Stimulated activated CD8-positive, alpha-beta memory T cell treated with anti-CD3 and anti-CD28 coated beads, Interleukin-2, amount 100 ng/mL, for 48 hours (primary cell): ENCODE data around the gene PDE6A.

Source experiments
- DNase-seq, 2 donors: peaks; one replicate each; pipeline ENCODE4 v3.0.0-alpha.2; 2020; ENCODE audit warnings: low read depth in 2 of 2

The PDE6A gene

DNA sequence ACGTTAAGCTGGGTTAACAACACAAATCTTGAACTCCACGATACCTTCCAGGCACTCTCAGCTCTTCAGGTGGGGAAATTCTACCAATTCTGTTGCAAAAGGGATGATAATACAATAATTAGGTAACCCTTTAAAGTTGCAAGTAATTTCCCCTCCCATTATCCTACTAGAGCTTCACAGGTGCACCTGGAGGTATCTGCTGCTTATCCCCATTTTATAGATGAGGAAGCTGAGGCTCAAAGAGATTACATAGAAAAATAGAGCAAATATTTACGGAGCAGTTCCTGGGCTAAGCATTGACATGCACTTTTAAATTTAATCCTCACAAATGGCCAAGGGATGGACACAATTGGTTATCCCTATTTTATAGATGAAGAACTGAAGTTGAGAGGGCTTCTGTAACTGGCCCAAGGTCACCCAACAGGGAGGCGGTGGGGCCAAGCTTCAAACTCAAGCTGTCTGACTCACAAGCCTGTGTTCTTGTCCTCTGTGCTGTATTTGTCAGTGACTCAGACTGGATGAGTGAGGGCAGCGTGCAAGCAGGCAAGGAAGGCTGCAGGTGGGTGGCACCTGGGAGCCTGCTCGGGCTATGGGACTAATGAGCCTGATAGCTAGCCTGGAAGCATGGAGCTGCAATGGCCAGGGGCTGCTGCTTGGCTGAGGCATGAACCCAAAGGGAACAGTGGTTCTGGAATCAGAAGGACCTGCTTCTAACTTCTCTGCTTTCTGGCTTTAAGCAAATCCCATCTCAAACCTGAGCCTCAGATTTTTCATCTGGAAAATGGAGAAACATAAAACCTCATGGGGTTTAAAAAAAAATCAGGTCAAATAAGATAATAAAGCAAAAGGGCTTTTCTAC, 105.5 kb downstream of the PDE6A start:
- DNase-seq: no peak

DNA sequence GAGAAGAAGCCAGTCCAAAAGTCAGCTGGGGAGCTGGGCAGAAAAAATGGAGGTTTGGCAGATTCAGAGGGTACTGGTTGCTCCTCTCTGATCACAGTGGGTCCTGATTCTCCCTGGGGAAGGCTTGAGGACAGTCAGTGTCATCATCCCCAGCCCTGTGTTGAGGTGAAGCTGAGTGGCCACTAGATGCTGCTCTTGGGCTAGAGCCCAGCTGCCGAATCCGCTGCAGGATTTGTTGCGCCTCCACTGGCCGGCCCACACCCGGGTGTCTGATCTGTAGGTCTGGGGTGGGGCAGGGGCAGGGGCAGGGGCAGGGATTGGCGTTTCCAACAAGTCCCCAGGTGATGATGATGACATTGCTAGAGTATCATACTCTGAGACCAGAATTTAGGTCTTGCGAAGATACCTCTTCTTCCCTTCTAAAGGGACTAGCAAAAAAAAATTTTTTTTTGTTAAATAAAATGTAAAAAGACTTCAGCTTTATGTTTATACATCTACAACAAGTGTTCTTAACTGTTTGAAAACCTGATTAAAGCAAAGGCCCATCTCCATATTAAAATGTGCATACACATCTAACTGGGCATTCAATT, 106.8 kb downstream of the PDE6A start:
- no peak for DNase-seq

DNA sequence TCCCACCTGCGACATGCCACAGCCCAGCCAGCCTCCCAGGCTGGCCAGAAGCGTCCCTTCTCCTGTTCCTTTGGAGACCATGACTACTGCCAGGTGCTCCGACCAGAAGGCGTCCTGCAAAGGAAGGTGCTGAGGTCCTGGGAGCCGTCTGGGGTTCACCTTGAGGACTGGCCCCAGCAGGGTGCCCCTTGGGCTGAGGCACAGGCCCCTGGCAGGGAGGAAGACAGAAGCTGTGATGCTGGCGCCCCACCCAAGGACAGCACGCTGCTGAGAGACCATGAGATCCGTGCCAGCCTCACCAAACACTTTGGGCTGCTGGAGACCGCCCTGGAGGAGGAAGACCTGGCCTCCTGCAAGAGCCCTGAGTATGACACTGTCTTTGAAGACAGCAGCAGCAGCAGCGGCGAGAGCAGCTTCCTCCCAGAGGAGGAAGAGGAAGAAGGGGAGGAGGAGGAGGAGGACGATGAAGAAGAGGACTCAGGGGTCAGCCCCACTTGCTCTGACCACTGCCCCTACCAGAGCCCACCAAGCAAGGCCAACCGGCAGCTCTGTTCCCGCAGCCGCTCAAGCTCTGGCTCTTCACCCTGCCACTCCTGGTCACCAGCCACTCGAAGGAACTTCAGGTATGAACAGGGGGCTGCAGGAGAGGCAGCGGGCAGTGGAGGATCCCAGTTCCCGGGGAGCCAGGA, 108.0 kb downstream of the PDE6A start:
- no peak for DNase-seq

DNA sequence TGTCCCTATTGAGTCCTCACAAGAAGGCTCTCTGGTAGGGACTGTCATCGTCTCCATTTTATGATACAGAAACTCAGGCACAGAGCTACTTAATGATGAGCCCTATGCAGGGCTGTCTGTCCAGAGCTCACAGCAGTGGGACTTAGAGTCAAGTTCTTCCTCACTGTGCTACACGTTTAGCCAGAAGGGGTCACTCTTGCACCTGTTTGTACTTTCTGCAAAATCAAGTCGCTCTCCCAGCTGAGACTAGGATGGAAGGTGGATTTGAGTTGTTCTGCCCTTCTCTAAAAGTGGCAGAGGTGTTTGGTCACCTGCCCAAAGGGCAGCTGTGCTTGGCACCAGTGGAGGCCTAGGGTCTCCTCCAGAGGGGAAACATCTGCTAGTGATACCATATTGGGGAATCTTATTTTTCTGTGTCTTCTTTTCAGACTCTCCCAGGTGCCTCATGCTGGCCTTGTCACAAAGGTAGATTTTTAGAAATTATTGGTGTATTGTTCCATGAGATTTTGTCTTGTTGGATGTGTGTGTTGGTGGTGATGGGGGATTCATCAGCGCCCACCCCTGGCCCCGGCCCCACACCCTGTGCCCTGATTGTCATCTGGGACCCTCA, 110.2 kb downstream of the PDE6A start:
- peak in 1 of 2 donors; percentile 13 for DNase-seq

DNA sequence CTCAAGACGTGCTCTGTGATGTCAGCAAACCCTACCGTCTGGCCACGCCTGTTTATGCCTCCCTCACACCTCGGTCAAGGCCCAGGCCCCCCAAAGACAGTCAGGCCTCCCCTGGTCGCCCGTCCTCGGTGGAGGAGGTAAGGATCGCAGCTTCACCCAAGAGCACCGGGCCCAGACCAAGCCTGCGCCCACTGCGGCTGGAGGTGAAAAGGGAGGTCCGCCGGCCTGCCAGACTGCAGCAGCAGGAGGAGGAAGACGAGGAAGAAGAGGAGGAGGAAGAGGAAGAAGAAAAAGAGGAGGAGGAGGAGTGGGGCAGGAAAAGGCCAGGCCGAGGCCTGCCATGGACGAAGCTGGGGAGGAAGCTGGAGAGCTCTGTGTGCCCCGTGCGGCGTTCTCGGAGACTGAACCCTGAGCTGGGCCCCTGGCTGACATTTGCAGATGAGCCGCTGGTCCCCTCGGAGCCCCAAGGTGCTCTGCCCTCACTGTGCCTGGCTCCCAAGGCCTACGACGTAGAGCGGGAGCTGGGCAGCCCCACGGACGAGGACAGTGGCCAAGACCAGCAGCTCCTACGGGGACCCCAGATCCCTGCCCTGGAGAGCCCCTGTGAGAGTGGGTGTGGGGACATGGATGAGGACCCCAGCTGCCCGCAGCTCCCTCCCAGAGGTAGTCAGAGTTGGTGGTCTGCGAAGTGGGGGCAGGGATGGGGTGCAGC, 111.3 kb downstream of the PDE6A start:
- DNase-seq: no peak

DNA sequence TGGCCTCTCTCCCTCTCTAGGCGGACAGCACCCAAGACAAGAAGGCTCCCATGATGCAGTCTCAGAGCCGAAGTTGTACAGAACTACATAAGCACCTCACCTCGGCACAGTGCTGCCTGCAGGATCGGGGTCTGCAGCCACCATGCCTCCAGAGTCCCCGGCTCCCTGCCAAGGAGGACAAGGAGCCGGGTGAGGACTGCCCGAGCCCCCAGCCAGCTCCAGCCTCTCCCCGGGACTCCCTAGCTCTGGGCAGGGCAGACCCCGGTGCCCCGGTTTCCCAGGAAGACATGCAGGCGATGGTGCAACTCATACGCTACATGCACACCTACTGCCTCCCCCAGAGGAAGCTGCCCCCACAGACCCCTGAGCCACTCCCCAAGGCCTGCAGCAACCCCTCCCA, 112.0 kb downstream of the PDE6A start:
- no peak for DNase-seq

DNA sequence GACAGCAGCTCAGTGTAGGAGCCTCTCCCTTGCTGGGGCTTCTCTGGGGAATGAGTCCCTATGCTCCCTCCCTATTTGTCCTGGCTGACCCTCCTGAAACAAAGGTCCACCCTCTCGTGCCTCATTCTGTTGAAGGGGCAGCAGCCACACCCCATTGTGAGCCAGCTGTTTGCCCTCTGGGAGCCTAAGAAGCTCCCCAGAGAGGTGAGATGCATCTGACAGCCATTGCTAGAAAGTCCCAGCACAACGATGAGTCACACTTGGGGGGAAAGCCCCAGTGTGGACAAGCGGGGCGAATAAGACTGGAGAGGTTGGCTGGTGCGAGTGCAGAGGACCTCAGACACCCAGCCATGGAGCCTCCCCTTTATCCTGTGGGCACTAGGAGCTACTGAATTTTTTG, 113.1 kb downstream of the PDE6A start:
- peak; percentile 30 to 36 for DNase-seq

DNA sequence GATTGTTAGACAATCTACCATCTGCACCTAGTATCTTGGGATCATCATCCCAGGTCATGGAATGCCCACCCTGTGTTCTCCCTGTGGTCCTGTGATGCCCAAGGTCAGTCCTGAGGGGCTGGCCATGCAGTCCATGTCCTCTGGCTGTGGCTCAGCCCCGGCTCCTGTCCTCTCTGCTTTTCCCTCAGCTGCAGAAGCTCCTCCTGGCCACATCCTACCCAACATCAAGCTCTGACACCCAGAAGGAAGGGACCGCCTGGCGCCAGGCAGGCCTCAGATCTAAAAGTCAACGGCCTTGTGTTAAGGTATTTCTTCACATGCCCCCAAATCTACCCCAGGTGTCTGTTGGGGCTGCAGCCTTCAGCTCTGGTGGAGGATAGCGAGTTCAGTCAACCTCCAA, 114.0 kb downstream of the PDE6A start:
- DNase-seq: no peak

DNA sequence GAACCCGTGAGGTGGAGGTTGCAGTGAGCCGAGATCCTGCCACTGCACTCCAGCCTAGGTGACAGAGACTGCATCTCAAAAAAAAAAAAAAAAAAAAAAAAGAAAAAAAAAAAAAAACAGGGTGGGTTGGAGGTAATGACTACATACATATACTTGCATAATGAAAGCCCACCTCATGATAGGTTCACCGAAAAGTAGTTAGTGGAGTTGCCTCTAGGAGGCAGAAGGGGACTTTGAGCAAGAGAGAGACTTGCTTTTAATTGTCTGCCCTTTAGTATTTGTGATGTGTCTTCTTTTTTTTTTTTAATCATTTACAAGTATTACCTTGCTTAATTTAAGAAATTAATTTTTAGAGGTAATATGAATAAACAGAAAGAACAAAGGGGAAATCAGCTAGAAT, 114.6 kb downstream of the PDE6A start:
- DNase-seq: no peak

DNA sequence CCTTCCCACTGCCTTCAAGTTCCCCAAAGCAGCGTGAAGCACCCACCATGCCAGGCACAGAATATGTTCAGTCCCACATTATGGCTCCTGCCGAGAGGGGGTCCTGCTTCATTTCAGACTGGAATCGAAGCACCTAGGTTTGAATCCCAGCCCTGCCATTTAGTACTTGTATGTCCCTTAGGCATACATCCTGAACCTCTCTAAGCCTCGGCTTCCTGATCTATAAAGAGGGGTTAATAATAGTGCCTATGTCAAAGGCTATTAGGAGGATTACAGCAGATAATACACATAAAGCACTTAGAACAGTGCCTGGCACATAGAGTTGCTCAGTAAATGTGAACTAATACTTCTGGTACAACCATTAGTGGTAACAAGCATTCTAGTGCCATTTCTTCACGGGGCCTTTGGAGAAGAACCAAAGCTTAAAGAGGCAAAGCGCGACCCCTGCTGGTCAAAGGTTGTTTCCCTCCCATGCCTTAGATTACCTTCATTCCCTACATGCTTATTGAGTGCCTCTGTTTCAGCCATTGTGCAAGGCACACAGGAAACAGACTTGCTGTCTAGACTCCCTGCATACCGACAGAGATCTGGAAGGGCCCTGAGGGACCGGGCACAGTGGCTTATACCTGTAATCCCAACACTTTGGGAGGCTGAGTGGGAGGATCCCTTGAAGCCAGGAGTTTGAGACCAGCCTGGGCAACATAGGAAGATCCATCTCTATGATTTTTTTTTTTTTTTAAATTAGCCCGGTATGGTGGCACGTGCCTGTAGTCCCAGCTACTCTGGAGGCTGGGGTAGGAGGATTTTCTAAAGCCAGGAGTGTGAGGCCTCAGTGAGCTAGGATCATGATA, 116.2 kb downstream of the PDE6A start:
- peak; percentile 68 to 79 for DNase-seq

DNA sequence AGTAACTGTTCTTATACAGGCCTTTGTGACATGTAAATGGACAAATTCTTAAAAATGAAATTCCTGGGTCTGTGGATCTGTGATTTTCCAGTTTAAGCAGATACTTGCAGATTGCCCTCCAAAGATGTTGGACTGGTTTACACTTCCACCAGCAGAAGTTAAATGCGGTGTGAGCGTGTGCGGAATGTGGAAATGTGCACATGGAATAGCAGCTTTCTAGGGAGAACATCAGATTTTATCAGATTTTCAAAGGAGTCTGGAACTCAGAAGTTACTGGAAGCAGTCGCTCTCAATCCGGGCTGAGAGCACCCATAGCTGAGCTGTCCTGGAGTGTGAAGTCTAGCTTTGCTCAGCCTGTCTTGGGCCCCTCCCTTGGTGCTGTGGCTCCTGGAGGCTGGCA, 117.0 kb downstream of the PDE6A start:
- DNase-seq: no peak

DNA sequence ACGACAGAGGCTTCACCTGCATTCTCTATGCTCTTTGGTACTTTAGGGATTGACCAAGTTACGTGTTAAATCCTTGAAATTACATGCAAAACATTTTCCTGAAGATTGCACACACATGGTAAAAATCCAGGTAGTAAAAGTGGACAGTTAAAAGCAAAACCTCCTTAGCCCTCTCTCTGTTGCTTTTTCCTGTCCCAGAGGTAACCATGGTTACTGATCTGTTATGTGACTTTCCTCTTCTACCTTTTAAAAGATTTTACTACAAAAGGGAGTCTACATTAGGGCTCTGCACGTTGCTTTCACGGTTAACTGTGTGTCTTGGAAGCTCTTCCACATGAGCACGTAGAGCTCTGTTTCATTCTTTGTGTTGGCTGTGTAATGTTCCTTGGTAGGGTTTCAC, 117.5 kb downstream of the PDE6A start:
- DNase-seq: no peak

DNA sequence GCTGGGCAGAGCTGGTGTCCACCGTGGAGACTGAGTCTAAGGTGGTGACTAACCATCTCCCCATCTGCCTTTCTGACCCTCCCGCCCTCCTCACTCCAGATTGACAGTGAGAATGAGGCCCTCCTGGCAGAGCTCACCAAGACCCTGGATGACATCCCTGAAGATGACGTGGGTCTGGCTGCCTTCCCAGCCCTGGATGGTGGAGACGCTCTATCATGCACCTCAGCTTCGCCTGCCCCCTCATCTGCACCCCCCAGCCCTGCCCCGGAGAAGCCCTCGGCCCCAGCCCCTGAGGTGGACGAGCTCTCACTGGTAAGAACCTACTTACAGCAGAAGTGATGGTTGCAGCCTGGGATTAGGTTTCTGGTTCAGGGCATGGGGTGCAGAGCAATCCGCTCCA, 118.0 kb downstream of the PDE6A start:
- DNase-seq: no peak

DNA sequence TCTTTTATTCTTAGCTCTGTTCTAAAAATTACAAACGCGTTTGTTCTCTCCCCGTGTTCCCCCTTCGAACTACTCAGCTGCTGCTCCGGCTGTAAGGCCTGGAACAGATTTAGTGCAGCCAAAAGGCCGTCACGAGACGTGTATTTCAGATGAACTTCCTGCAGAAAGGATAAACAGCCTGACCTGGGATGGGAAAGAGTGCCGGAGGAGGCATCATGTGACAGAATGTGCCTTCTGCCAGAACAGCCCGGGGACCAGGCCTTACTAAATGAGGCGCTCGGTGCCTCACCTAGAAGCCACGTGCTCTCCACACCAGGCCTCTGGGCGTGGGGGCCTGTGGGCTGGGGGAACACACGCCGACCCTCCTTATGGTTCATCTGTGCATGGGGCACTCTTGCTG, 119.7 kb downstream of the PDE6A start:
- DNase-seq: no peak

DNA sequence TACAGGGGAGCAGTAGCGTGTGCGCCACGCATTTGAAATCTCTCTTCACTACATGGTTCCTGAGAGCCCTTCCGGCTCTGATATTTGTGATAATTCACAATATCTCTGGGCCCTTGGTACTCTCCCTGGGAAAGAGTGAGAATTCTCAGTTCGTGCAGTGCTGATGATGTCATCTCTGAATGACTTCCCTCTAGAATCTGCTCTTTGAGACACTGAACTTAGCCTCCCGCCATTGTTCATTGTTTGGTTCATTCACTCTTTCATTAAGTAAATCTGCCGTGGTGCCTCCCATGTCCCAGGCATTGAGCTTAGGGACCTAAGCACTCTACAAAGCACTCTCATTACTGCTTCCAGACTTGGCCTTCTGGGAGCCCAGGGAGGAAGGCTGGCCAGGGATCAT, 120.5 kb downstream of the PDE6A start:
- DNase-seq: no peak

DNA sequence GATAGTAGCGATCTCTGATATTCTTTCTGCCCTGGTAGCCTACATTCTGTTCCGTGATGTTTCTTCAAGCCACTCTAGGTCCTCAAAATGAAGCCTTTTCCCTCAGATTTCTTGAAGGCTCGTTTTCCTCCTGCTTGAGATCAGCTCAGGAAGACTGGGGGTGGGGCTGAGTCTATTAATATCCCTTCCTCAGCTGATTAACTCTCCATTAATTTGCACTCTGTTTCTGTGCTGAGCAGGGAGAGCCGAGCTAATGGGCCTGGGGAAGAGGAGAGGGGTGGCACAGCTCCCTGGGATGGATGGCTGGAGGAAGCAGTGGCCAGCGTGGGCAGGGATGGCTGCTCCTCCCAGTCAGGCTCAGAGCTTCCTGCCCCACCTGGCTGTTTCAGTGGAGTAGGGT, 121.2 kb downstream of the PDE6A start:
- DNase-seq: no peak

DNA sequence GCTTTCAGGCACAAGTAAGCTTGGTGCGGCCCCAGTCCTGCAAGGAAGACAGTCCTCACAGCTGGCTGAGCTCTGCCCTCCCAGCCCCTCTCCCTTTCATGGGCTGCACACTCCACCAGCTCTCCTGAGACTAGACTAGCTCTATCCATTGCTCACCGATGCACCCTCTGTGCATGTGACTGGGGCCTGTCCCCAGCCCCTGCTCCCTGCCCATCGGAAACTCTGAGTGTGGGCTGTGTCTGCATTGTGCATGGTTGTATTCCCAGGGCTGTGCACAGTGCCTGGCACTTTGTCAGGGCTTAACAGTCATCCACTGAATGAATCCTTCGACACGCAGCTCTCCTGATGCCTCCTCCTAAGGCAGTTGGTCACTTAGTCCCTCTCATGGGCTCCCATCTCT, 122.3 kb downstream of the PDE6A start:
- no peak for DNase-seq

DNA sequence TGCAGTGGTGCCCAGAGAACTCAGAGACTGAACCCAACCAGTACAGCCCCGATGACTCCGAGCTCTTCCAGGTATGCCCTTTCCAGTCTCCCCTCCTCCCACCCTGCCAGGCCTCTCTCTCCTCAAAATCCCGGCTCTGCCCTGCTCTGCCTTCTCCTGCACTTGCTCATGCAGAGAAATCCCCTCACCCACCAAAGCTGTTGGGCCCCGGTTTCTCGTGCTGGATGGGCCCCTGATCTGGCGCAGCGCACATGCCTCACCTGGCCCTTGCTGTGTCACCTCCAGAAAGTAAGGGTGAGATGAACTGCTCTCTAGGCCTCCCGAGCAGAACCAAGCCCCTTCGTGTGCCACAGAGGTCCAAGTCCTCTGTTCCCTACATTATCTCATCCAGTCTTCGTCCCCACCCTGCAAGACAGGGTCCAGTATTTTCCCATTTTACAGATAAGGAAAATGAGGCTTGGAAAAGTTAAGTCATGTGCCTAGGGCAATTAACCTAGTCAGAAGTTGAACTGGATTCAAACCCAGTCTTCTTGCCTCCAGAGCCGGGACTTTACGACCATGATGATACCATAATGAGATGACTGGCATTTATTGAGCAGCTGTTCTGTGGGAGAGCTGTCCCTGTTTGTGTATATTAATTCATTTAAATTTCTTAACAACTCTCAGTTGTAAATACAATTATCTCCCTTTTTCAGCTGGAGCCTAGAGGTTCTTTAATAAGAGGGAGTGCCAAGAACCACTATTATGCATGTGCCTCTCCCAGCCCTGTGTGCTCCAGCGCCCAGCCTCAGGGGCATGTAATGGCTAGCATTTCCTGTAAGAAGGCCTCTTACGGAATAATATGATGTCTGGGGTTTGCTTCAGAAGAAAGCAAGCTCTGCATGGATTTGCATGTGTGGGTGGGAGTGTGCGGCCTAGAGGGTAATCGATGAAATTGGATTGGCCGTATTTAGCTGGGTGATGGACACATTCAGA, 123.8 kb downstream of the PDE6A start:
- DNase-seq: no peak

DNA sequence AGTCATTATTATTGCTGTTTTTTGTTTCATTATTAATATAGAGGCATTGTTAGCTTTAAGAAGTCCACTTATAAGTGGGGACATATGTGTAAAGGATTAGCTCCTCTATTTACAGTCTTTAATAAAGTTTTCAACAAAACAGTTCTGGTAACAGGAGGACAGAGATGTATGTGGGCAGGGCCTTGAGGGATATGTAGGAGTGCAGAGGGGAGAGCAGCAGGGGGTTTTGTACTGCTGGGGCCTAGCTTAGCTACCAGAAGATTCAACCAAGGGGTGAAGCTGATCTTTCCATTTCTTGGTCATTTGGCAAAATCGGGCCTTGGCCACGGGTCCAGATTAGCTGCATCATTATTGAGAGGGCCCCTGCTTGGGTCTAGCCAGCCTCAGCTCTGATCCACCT, 124.6 kb downstream of the PDE6A start:
- DNase-seq: no peak

DNA sequence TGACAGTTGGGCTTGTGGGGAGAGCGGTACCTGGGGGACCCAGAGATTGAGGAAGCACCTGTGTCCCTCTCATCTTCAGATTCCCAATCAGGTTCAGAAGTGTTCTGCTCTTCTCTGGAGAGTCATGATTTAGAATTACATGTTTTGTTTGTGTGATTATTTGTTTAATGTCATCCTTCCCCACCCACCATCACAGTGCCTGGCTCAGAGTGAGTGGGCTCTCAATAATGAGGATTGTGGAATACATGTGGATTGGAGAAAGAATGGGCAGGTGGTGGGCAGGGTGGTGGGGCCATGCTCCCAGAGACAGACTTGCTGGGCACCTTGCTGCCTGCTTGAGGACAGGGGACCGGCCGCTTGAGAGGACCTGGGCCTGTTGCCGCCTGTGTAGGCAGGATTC, 126.5 kb downstream of the PDE6A start:
- DNase-seq: no peak
